K562 (cell line): ENCODE measurements around the gene FBLN2. TPM values are rescaled to one million over a fixed set of nuclear protein-coding genes. Genes with fewer than 3 reads are reported as not detected.

Experiments used
- ELK1 ChIP-seq: sonication (generic); formaldehyde crosslinking; IDR thresholded peaks from 2 replicates; pipeline ENCODE4 v1.8.1; 2022; ENCODE audit warnings: missing genetic modification reagents
- IRF1 ChIP-seq: sonication (generic); formaldehyde crosslinking; IDR thresholded peaks from 2 replicates; pipeline ENCODE4 v1.8.0; 2022; ENCODE audit warnings: missing genetic modification reagents, mild to moderate bottlenecking, borderline replicate concordance
- NCOR1 ChIP-seq: fragments of 450-650 bp; IDR thresholded peaks from 2 replicates; pipeline ENCODE4 v1.6.1; 2016; ENCODE audit warnings: mild to moderate bottlenecking, moderate library complexity
- OTX1 ChIP-seq: fragments of 450-650 bp; formaldehyde crosslinking; IDR thresholded peaks from 2 replicates; pipeline ENCODE4 v1.4.0; 2022; ENCODE audit warnings: mild to moderate bottlenecking
- STAT6 ChIP-seq: sonication (generic); formaldehyde crosslinking; IDR thresholded peaks from 2 replicates; pipeline ENCODE4 v1.8.1; 2023; ENCODE audit warnings: mild to moderate bottlenecking, missing genetic modification reagents
- ZBTB2 ChIP-seq: fragments of 450-650 bp; IDR thresholded peaks from 2 replicates; pipeline ENCODE4 v1.6.1; 2016; ENCODE audit warnings: antibody characterized with exemption
- ZC3H4 ChIP-seq: sonication (generic); formaldehyde crosslinking; IDR thresholded peaks from 2 replicates; pipeline ENCODE4 v1.9.0; 2021; ENCODE audit warnings: missing genetic modification reagents, borderline replicate concordance
- ZNF324 ChIP-seq: fragments of 250-450 bp; sonication (Bioruptor Pico); IDR thresholded peaks from 2 replicates; pipeline ENCODE4 v1.4.0; 2020; ENCODE audit warnings: mild to moderate bottlenecking
- polyA plus RNA-seq, 8 experiments: library from polyadenylated mRNA; depleted of rRNA in 4 of 8; stranded (reverse) in 5 of 8; unstranded in 3 of 8; fragments of >200 nt; fragmentation: Nextera tagmentation in 2 of 8; fragmentation: Illumina TruSeq in 1 of 8; extraction: Ambion mirVana in 2 of 8; extraction: Trizol in 1 of 8; gene quantifications; 2 replicates each; pipeline versions ENCODE4 v1.2.1 to v1.2.3, GENCODE V29; 2011 to 2014; ENCODE audit warnings: inconsistent platforms in 1 of 8, missing spikeins in 1 of 8
- total RNA-seq, 7 experiments: library from RNA; depleted of rRNA in 6 of 7; stranded (reverse); fragments of >200 nt in 6 of 7; fragmentation: Illumina TruSeq in 2 of 7; extraction: Trizol in 2 of 7; gene quantifications; 2 replicates each; pipeline versions ENCODE4 v1.2.1 to v1.2.3, GENCODE V29; 2011 to 2021; ENCODE audit warnings: low replicate concordance in 1 of 7

The FBLN2 gene
- total and polyA plus RNA-seq, 9 of the 15 experiments (the other 6 are each of a cell fraction or from before 2014, with no cell fraction given), result 0.03 to 0.10 (median 0.04) TPM; not detected in 6

- TF ChIP-seq STAT6 (no peak), ELK1 (no peak), ZC3H4 (no peak), IRF1 (CRISPR knock-in tag) (no peak), OTX1 (CRISPR knock-in tag) (no peak), ZBTB2 (no peak), ZNF324 (no peak), NCOR1 (no peak)
Measured at GRCh38 chr3:13663781-13664535, 115.0 kb downstream of the FBLN2 start (continued).
